Measurements from ENCODE around the gene NFIC.
"Not testable (repeated sequence)": the region's sequence is repeated elsewhere in the genome, so short reads cannot be mapped to it uniquely, and the experiment has no call there.

NFIC gene

DNA sequence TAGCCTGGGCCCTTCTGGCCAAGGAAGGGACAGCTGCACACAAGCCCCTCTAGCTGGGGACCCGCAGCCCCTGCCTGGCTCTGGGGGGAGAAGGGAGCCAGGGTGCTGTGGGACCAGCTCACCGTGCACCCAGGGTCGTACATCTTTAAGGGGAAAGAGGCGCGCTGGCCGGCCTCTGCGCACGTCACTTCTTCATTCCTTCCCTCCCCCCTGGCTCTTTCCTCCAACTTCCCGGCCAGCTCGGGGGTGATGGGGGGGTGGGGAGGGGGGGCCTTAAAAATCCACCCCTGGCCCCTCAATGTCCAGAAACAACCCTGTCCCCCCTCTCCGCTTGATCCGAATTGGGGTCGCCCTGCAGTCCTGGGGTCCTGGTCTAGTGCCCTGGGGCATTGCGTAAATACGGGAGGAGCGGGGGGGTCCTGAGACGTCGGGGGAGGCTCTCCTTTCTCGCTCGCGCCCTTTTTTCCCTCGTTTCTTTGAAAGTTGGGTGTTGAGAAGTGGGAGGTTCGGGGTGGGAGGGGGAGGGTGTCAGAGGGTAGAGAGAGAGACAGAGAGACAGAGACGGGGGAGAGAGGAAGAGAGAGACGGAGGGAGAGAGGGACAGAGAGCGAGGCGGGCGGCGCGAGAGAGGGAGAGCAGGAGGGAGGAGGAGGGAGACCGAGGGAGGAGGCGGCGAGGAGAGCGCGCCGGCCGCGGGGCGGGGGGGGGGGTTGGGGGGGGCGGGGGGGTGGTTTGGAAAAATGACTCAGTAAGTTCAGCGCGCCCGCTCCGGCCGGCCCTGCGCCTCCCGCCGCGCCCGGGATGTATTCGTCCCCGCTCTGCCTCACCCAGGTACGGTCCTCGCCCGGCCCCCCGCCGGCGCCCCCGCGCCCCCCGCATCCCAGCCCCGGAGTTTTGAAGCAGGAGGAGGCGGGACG lies at the start of gene NFIC:
TSS of gene NFIC (plus strand) at position 748 of the 917 bp plus-strand sequence. CDS start at position 802, 54 bp downstream.
- DNase-seq (ENCODE audit: low read depth in 2 of 2) = peak; percentile 65 to 66

DNA sequence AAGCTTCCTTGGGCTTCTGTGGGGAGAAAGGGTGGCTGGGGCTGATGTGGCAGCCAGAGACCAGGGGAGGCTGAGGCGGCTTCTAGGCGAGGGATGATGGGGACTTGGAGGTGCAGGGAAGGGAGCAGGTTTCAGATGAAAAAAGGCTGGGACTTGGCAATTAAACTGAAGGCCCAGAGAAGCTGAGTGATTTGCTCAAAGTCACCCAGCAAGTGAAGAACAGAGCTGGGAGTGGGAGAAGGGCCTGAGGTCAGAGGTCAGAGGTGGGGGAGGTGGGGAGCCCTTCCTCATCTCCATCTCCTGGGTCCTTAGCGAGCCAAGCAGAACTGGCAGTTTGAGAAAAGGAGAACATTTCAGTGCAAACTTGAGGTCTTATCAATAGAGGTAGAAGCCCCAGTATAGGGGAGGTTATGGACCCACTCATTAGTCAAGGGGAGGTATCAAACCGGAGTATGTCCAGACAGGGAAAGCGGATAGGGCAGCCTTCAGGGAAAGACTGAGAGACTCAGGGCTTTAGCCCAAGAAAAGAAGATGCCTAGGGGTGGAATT lies 49.6 kb upstream of the NFIC start:
- DNase-seq (ENCODE audit: low read depth in 2 of 2) = no peak

DNA sequence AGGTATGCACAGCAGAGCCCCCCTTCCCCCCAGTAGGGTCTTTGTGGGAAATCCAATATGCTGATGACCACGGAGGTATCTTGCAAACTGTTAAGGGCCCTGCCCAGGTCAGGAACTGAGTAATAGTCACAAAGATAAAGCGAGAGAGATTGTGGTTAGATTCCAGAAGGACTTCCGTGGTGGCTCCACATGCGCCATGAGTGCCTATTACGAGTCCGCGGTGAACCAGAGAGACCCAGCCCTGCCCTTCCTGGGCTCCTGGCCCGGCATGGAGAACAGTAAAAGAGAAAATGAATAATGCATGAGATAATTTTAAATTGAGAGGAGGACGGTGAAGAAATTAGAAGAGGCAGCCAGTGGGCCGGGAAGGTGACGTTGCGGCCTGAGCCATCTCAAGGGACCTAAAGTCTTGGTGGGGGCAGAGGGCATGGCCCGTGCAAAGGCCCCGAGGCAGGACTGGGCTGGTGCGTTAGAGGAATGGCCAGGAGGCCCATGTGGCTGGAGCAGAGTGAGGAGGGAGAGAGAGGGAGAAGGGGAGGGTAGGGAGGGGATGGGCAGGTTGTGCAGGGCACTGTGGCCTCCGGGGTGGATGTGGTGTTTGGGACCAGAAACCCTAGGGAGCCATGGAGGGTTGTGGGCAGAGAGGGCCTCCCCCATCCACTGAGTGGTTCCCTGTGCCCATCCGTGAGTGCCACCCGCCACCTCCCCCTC lies 46.6 kb upstream of the NFIC start:
- no peak for DNase-seq (ENCODE audit: low read depth in 2 of 2)

DNA sequence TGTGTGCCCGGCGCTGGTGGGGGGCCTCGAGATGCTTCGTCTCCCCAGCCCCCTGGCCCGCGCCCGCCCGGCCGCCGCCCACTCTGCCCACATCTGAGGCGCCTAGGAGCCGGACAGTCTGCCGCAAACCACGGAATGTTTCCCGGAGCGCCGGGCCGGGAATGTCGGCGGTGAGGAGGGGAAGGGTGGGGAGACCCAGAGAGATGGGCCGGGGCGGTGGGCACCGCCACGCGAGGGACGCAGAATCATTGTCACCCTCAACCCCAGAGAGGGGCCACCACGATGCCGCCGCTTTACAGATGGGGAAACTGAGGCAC lies 46.1 kb upstream of the NFIC start:
- no peak for DNase-seq (ENCODE audit: low read depth in 2 of 2)

DNA sequence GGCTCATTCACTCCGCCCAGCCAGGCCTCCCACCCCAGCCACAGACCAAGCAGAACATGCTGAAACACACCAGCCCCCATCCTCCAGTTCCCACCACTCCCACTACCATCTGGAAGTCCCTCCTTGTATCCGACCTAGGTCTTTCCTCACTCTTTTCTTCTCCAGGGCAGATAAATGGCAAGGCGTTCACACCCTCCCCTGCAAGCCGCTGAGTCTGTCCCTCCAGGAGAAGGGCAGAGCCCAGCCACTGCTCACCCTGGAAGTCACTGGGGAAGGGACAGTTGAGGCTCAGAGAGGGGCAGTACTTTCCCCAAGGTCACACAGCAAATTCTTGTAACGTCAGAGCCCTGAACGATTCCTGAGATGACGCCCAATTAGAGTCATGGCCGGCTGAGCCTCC lies 45.5 kb upstream of the NFIC start:
- no peak for DNase-seq (ENCODE audit: low read depth in 2 of 2)

DNA sequence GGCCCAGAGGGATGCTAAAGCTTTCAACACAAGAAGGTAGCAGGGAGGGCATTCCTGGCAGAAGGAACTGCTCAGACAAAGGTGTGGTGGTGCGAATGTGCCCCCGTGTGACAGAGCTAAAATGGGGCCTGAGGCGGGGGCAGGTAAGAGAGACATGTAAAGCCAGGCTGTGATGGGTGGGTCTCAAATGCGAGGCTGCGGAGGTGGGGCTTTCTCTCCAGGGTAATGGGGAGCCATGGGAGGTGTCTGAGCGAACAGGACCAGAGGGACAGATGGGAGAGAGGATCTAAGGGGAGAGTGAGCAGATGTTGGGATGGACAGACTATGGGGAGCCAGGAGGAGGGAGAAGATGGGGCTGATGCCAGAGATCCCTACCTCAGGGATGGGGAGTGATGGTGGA lies 44.7 kb upstream of the NFIC start:
- DNase-seq (ENCODE audit: low read depth in 2 of 2) = no peak

DNA sequence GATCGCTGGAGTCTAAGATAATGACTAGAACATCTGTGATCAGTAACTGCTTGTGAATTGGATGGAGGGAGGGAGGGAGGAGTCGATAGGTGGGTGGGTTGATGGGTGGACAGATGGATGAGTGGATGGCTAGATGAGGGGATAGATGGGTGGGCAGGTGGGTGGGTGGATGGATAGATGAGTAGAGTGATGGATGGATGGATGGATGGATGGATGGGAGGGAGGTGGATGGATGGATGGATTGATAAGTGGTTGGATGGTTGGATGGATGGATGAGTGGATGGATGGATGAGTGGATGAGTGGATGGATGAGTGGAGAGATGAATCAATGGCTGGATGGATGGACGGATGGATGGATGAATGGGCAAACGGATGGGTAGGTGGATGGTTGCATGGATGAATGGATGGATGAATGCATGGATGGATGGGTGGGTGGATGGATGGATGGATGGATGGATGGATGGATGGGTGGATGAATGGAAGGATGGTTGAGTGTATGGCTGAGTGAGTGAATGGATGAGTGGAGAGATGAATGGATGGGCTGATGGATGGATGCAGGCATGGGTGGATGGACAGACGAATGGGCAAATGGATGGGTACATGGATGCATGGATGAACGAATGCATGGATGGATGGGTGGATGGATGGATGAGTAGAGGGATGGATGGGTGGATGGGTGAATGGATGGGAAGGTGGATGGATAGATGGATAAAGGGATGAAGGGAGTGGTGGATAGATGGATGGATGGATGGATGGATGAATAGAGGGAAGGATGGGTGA lies 44.0 kb upstream of the NFIC start:
- DNase-seq (ENCODE audit: low read depth in 2 of 2) = no peak

DNA sequence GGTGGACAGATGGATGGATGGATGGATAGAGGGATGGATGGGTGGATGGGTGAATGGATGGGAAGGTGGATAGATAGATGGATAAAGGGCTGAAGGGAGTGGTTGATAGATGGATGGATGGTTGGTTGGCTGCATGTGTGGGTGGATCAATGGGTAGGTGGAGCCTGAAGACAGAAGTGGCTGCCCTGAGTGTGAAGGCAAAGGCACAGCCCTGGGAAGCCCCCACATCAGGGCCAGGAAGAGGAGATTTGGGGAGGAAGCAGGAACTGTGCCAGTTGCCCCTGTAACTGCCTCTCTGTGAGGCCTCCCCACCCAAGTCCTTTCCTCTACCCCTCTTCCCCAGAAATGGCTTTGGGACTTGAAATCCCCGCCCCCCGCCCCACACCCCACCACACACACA lies 43.4 kb upstream of the NFIC start:
- DNase-seq (ENCODE audit: low read depth in 2 of 2) = no peak

DNA sequence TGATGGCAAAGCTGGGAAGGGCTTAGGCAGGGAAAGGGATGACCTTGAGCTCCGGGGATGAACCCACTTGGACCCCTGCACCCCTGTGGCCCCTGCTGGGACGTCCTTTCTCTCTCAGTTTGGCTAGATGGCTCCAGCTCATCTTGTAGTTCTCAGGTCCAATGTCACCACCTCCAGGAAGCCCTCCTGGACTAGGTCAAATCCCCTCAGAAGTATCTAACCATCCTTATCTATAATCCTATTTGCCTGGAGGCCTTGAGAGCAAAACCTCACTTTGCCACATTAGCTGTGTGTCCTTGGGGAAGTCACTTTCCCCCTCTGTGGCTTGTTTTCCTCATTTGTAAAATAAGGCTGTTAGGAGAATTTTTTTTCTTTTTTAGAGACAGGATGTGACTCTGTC lies 42.7 kb upstream of the NFIC start:
- no peak for DNase-seq (ENCODE audit: low read depth in 2 of 2)

DNA sequence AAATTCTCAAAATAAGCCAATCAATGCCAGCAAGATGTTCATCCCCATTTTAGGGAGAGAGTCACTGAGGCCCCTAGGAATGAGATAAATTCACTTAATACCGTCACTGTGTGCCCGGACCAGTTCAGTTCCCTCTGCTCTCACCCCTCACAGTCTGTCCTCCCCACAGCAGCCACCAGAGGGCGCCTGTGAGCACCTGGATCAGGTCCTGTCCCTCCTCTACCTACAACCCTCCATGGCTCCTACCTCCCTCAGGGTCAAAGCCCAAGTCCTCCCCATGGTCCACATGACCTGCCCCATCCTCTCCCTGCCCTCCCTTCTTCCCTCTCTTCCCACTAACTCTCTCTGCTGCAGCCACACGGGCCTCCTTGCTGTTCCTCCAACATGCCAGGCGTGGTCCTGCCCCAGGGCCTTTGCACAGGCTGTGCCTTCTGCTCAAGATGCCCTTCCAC lies 42.0 kb upstream of the NFIC start:
- no peak for DNase-seq (ENCODE audit: low read depth in 2 of 2)

DNA sequence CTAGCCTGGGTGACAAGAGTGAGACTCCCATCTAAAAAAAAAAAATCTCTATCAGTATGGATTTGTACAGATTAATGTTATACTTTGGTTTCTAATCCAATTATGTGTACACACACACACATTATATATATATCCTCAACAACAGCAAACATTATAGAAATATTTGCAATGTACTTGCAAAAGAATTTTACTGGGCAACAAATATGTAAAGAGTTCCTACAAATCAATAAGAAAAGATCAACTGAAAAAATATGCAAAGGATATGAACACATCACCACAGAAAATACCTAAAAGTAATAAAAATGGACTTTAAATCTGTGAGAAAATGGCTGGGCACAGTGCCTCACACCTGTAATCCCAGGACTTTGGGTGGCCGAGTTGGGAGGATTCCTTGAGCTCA lies 40.9 kb upstream of the NFIC start:
- DNase-seq (ENCODE audit: low read depth in 2 of 2) = no peak

DNA sequence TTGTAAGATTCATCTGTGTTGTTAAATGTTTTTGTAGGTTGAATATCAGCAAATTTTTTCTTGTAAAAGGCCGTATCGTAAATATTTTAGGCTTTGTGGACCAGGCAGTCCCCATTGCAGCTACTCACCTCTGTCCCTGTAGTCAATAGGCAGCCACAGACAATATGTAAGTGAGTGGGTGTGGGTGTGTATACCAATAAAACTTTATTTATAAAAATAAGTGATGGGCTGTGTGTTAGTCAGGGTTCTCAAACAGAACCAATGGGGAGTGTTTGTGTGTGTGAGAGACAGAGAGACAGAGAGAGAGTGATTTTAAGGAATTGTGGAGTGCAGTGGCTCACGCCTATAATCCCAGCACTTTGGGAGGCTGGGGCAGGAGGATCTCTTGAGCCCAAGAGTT lies 37.6 kb upstream of the NFIC start:
- no peak for DNase-seq (ENCODE audit: low read depth in 2 of 2)

DNA sequence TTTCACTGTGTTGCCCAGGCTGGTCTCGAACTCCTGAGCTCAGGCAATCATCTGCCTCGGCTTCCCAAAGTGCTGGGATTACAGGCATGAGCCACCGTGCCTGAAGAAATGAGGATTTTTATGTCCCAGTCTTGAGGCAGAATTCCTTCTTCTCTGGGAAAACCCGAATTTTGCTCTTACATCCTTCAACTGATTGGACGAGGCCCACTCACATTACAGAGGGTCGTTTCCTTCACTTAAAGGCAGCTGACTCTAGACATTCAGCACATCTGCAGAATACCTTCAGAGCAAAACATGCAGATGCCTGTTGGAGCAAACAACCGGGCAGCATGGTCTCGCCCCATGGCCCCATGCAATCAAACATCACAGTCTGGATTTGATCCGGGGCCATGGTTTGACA lies 36.3 kb upstream of the NFIC start:
- no peak for DNase-seq (ENCODE audit: low read depth in 2 of 2)

DNA sequence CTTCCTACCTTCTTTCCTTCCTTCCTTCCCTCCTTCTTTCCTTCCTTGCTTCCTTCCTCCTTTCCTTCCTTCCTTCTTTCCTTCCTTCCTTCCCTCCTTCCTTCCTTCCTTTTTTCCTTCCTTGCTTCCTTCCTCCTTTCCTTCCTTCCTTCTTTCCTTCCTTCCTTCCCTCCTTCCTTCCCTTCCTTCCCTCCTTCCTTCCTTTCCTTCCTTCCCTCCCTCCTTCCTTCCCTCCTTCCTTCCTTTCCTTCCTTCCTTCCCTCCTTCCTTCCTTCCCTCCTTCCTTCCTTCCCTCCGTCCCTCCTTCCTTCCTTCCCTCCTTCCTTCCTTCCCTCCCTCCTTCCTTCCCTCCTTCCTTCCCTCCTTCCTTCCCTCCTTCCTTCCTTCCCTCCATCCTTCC lies 34.2 kb upstream of the NFIC start:
- not testable (repeated sequence) for DNase-seq (ENCODE audit: low read depth in 2 of 2)

DNA sequence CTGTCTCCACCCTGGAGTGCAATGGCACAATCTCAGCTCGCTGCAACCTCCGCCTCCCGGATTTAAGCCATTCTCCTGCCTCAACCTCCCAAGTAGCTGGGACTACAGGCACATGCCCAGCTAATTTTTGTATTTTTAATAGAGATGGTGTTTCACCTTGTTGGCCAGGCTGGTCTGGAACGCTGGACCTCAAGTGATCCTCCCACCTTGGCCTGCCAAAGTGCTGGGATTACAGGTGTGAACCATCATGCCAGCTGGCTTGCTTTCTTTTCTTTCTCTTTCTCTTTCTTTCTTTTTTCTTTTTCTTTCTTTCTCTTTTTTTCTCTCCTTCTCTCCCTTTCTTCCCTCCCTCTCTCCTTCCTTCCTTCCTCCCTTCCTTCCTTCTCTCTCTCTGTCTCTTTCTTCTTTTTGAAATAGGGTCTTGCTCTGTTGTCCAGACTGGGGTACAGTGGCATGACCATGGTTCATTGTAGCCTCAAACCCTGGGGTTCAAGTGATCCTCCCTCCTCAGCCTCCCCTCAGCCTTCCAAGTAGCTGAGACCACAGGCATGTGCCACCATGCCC lies 33.3 kb upstream of the NFIC start:
- DNase-seq (ENCODE audit: low read depth in 2 of 2) = no peak

DNA sequence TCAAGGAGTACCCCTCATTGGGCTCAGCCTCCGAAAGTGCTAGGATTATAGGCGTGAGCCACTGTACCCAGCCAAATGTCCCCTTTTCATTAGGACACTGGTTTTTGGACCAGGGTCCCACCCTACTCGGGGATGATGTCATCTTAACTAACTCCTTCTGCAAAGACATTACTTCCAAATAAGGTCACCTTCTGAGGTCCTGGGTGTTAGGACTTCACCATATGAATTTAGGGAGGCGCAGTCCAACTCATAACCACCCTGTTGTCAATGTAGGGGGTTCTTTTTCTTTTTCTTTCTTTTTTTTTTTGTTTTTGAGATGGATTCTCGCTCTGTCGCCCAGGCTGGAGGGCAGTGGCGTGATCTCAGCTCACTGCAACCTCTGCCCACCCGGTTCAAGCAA lies 32.7 kb upstream of the NFIC start:
- no peak for DNase-seq (ENCODE audit: low read depth in 2 of 2)

DNA sequence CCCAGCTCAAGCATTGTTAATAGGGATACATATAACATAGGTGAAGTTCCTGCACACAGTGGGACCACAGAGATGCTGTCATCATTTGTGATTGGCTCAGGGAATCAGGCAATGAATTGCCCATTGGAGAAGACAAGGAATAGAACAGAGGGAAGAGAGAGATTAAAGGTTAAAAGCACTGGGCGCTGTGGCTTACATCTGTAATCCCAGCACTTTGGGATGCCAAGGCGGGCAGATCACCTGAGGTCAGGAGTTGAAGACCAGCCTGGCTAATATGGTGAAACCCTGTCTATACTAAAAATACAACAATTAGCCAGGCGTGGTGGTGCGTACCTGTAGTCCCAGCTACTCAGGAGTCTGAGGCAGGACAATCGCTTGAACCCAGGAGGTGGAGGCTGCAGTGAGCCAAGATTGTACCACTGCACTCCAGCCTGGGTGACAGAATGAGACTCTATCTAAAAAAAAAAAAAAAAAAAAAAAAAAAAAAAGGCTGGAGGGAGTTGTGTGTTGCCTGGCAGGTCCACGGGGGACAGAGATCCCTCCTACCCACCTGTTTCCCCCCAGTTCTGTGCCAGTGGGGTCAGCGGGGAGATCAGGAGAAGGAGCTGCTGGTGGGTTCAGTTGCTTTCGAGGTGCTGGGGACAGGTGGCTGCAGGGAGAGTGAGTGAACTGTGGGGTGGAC lies 31.5 kb upstream of the NFIC start:
- DNase-seq (ENCODE audit: low read depth in 2 of 2) = not testable (repeated sequence)

DNA sequence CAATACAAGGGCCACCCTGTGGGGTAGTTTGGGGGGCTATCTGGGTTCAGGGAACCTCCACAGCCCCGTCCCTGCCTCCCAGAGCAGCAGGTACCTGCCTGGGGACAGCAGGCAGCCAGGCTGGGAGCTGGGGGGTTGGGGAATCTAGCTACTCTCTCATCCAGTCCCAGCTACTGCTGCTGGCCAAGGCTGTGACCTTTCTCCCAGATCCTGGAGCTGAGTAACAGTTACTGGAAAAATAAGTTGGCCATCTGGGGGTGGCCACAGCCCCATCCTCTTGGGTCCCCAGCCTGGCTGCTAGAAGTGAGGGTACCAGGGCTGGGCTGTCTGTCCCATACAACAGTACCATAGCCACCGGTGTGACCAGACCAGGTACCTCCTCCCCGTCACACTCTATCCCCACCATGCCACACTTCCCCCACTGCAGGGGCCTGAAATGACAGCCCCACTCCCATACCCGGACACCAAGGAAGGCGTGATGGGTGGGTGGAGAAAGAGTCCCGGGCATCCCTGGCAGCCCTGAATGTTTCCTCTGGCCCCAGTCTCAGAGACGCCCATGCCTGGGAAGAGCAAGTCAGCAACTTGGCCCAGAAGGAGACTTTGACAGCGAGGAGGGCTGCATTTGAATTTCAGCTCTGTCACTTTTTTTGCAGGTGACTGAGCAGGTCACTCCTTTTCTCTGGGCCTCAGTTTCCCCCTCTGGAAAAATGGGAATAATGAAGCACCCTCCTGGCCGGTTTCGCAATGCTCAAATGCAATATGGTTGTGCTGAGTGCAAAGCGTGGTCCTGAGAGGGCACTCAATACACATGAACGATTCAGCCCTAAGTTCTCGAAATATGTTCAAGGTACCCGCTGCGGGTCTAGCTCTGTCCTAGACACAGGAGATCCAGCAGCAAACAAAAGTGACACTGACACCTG lies 30.7 kb upstream of the NFIC start:
- DNase-seq (ENCODE audit: low read depth in 2 of 2) = no peak

DNA sequence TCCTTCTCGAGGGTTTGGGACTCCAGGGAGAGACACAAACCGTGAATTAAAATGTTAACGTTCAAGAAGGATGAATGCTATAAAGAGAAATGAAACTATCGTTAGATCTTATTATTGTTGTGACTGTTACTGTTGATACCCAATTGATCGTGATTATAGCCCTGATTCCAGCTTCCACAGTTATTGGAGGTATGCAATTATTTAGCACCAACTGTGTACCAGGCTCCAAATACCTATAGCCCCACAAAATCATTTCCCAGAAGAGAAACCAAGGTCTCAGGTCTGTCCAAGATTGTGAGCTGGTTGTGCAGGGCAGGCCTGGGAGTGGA lies 30.1 kb upstream of the NFIC start:
- DNase-seq (ENCODE audit: low read depth in 2 of 2) = no peak
